Endothelial cell of umbilical vein (primary cell): ENCODE measurements around the gene CDKN2B-AS1. TPM values are rescaled to one million over a fixed set of nuclear protein-coding genes. Genes with fewer than 3 reads are reported as not detected.

Experiments used
- BruUV-seq: library from RNA; stranded (reverse); fragments of 400-500 nt; replicated peaks from 2 replicates; lab custom pipeline; 2021; lab: Mats Ljungman, UMichigan
- CTCF ChIA-PET: fragments of 300-600, 350-600 bp; sonication (Branson Sonifier 250); formaldehyde crosslinking; loops from one replicate; lab custom pipeline; 2021; ENCODE audit warnings: antibody characterized with exemption, inconsistent platforms; lab: Charles Lee
- POLR2A ChIA-PET: fragments of 300-600, 350-600 bp; sonication (Branson Sonifier 250); formaldehyde crosslinking; loops from one replicate; lab custom pipeline; 2021; ENCODE audit warnings: antibody characterized with exemption, inconsistent platforms; lab: Charles Lee
- DNase-seq: peaks from one replicate; pipeline ENCODE4 v3.0.0-alpha.2; 2011; ENCODE audit warnings: low read depth, low spot score
- FAIRE-seq: peaks from 2 replicates; lab custom pipeline; 2011; peaks lifted over from hg19 to GRCh38; lab: Jason Lieb, UNC
- H2AFZ ChIP-seq: 2 replicates; pipeline ENCODE4 v1.6.0; 2012; ENCODE audit warnings: low read depth, low read length, control low read depth, inconsistent platforms
- H3K27ac ChIP-seq: 2 replicates; pipeline ENCODE4 v1.5.1; 2011; ENCODE audit warnings: low read depth, mild to moderate bottlenecking, control low read depth, low read length, moderate library complexity; ENCODE audit not compliant: insufficient read depth
- H3K27me3 ChIP-seq, 2 experiments: 2 replicates each; pipeline versions ENCODE4 v1.6.0 to v1.6.1; 2011; ENCODE audit warnings: low read length in 2 of 2, mixed read lengths in 1 of 2; ENCODE audit not compliant: control insufficient read depth in 2 of 2, insufficient read depth in 2 of 2
- H3K36me3 ChIP-seq, 2 experiments: 2 replicates in 1 of 2; 3 replicates in 1 of 2; pipeline ENCODE4 v1.5.1; 2011; ENCODE audit warnings: low read length in 2 of 2, mild to moderate bottlenecking in 1 of 2, moderate library complexity in 1 of 2; ENCODE audit not compliant: control insufficient read depth in 2 of 2, insufficient read depth in 2 of 2; ENCODE audit errors: extremely low read depth in 1 of 2
- H3K4me1 ChIP-seq: 3 replicates; pipeline ENCODE4 v1.5.1; 2011; ENCODE audit warnings: mild to moderate bottlenecking, low read length; ENCODE audit not compliant: control insufficient read depth, insufficient read depth; ENCODE audit errors: extremely low read depth
- H3K4me2 ChIP-seq: 2 replicates; pipeline ENCODE4 v1.6.1; 2011; ENCODE audit warnings: low read length, control low read depth, mixed read lengths; ENCODE audit not compliant: insufficient read depth
- H3K4me3 ChIP-seq, 3 experiments: fragments of 200-600 bp in 1 of 3; sonication (generic), shearing (Covaris generic) in 1 of 3; replicated peaks in 1 of 3; 2 replicates each; pipeline ENCODE4 v1.5.1; 2011 to 2016; ENCODE audit warnings: control low read depth in 3 of 3, low read length in 3 of 3, mild to moderate bottlenecking in 2 of 3, inconsistent platforms in 1 of 3, low read depth in 1 of 3, moderate library complexity in 1 of 3; ENCODE audit not compliant: insufficient read depth in 1 of 3
- H3K79me2 ChIP-seq: 2 replicates; pipeline ENCODE4 v1.6.0; 2012; ENCODE audit warnings: low read length, inconsistent platforms; ENCODE audit not compliant: control insufficient read depth, insufficient read depth
- H3K9ac ChIP-seq: replicated peaks from 2 replicates; pipeline ENCODE3; 2011; ENCODE audit warnings: low read length, control low read depth; ENCODE audit not compliant: insufficient read depth; ENCODE audit errors: extremely low read depth
- H3K9me1 ChIP-seq: replicated peaks from 3 replicates; pipeline ENCODE4 v1.6.0; 2011; ENCODE audit warnings: mild to moderate bottlenecking, low read length; ENCODE audit not compliant: control insufficient read depth, insufficient read depth; ENCODE audit errors: extremely low read depth
- H3K9me3 ChIP-seq: replicated peaks from 2 replicates; pipeline ENCODE4 v1.5.1; 2012; ENCODE audit warnings: low read length, inconsistent platforms; ENCODE audit not compliant: control insufficient read depth, insufficient read depth
- H4K20me1 ChIP-seq: replicated peaks from 2 replicates; pipeline ENCODE3; 2011; ENCODE audit warnings: mild to moderate bottlenecking, low read length; ENCODE audit not compliant: control insufficient read depth, insufficient read depth; ENCODE audit errors: extremely low read depth
- EZH2 ChIP-seq: IDR thresholded peaks from 2 replicates; pipeline ENCODE4 v1.6.1; 2012; ENCODE audit warnings: borderline replicate concordance, low read depth, mild to moderate bottlenecking, moderate library complexity, low read length, inconsistent platforms; ENCODE audit not compliant: severe bottlenecking
- FOS ChIP-seq: IDR thresholded peaks from 2 replicates; pipeline ENCODE4 v1.6.1; 2011; ENCODE audit warnings: mild to moderate bottlenecking, low read length, moderate library complexity, borderline replicate concordance; ENCODE audit not compliant: insufficient read depth
- GATA2 ChIP-seq: IDR thresholded peaks from 2 replicates; pipeline ENCODE4 v1.7.0; 2011; ENCODE audit warnings: low read depth, mild to moderate bottlenecking, moderate library complexity, mixed read lengths, low read length; ENCODE audit not compliant: insufficient read length, insufficient read depth
- JUN ChIP-seq: IDR thresholded peaks from 2 replicates; pipeline ENCODE4 v1.6.1; 2011; ENCODE audit warnings: borderline replicate concordance, low read depth; ENCODE audit not compliant: insufficient read length, insufficient read depth
- MYC ChIP-seq: IDR thresholded peaks from one replicate; pipeline ENCODE4 v1.6.1; 2011; ENCODE audit warnings: mild to moderate bottlenecking, low read depth, low read length
- POLR2A ChIP-seq: IDR thresholded peaks from 2 replicates; pipeline ENCODE4 v1.6.1; 2012; ENCODE audit warnings: low read depth, mild to moderate bottlenecking, control low read depth, low read length
- POLR2AphosphoS5 ChIP-seq: IDR thresholded peaks from 2 replicates; pipeline ENCODE4 v1.6.1; 2012; ENCODE audit warnings: low read depth, mild to moderate bottlenecking, control low read depth, low read length, moderate library complexity; ENCODE audit not compliant: insufficient read depth
- dilution Hi-C: fragments of 300-500 bp; cut with MboI; formaldehyde crosslinking; loops from one replicate; pipeline ENCODE4 v1.15.0; 2019; ENCODE audit warnings: low sequenced_read_pairs; ENCODE audit not compliant: extremely low pct_ligation_motif_present
- intact Hi-C: fragments of 100-400 bp; cut with micrococcal nuclease; formaldehyde crosslinking; loops from one replicate; pipeline ENCODE4 v1.10.0; 2022
- polyA plus RNA-seq, 4 experiments: library from polyadenylated mRNA; depleted of rRNA in 3 of 4; stranded (reverse) in 3 of 4; unstranded in 1 of 4; fragments of >200 nt; gene quantifications; 2 replicates each; pipeline versions ENCODE4 v1.2.1 to v1.2.3, GENCODE V29; 2011 to 2012; ENCODE audit warnings: missing spikeins in 1 of 4
- total RNA-seq: library from RNA; stranded (reverse); gene quantifications from 2 replicates; pipeline ENCODE4 v1.2.3, GENCODE V29; 2021
- TF ChIP-seq, protein P1 (sequence below): IDR thresholded peaks from 2 replicates; pipeline ENCODE4 v1.6.1; 2011; ENCODE audit not compliant: insufficient read depth, insufficient read length
- TF ChIP-seq, protein P2 (sequence below), 2 donors: IDR thresholded peaks; 1 replicate in 1 of 2; 2 replicates in 1 of 2; pipeline ENCODE4 v1.5.1; 2011; ENCODE audit warnings: low read length in 2 of 2, mild to moderate bottlenecking in 2 of 2, moderate library complexity in 2 of 2, control low read depth in 1 of 2, inconsistent platforms in 1 of 2, low read depth in 1 of 2; ENCODE audit not compliant: insufficient read depth in 1 of 2; ENCODE audit errors: extremely low read depth in 1 of 2

The CDKN2B-AS1 gene
- total and polyA plus RNA-seq, 2 donors (not counting 3 experiments of a cell fraction or from before 2014, with no cell fraction given), result 0.44 to 1.9 TPM

DNA sequence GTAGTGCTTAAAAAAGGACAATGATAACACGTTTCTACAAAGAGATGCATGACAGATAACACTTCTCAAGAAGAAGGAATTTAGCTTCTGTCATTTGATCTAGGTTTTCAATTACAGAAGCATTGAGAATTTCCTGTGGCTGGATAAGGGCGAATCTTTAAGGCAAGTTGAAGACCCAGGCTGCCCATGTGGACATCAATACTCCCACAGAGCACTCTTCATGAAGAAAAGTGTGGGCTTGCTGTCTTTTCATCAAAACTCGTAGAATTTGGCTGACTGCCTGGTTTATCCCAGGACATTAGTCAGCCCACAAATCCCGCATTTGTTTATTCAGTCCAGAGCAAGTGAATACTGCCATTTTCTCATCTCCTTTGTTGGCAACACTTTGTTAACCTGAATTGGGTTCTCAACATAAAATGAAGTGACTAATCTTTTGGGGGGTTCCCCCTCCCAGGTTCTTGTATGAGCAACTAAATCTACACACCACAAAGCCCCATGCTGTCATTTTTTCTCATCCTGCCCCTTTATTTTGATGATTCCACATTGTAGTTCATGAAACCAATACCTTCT is 57.9 kb downstream of the CDKN2B-AS1 start:
- no peak for TF ChIP-seq MYC
- no peak for TF ChIP-seq EZH2
- peak; percentile 79 for TF ChIP-seq JUN
- TF ChIP-seq, protein P1, sequence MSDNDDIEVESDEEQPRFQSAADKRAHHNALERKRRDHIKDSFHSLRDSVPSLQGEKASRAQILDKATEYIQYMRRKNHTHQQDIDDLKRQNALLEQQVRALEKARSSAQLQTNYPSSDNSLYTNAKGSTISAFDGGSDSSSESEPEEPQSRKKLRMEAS, result no peak
- peak; percentile 20 for TF ChIP-seq POLR2A
- peak; percentile 59 for TF ChIP-seq POLR2AphosphoS5
- TF ChIP-seq, protein P2, sequence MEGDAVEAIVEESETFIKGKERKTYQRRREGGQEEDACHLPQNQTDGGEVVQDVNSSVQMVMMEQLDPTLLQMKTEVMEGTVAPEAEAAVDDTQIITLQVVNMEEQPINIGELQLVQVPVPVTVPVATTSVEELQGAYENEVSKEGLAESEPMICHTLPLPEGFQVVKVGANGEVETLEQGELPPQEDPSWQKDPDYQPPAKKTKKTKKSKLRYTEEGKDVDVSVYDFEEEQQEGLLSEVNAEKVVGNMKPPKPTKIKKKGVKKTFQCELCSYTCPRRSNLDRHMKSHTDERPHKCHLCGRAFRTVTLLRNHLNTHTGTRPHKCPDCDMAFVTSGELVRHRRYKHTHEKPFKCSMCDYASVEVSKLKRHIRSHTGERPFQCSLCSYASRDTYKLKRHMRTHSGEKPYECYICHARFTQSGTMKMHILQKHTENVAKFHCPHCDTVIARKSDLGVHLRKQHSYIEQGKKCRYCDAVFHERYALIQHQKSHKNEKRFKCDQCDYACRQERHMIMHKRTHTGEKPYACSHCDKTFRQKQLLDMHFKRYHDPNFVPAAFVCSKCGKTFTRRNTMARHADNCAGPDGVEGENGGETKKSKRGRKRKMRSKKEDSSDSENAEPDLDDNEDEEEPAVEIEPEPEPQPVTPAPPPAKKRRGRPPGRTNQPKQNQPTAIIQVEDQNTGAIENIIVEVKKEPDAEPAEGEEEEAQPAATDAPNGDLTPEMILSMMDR (IDR thresholded peaks at IDR 0.05; ENCODE audit: extremely low read depth in 1 of 2, insufficient read depth in 1 of 2, low read depth in 1 of 2, low read length in 2 of 2), result no peak
- TF ChIP-seq FOS, result peak; percentile 85
- TF ChIP-seq GATA2, result peak; percentile 62
- Histone ChIP-seq H3K9ac (no peak overlapping the region), H3K27me3 (no peaks in the 10 kb centered on the region), H3K4me1 (peaks cover 35% of the 10 kb centered on the region), H3K27ac (peak overlapping the region; percentile 51), H3K9me3 (no peaks in the 10 kb centered on the region), H3K9me1 (no peaks in the 10 kb centered on the region), H3K4me2 (peak overlapping the region; percentile 31), H3K79me2 (no peaks in the 10 kb centered on the region), H3K36me3 (no peaks in the 10 kb centered on the region), H4K20me1 (no peaks in the 10 kb centered on the region), H3K4me3 (no peak overlapping the region), H2AFZ (peak overlapping the region; percentile 35)
- dilution Hi-C loops, result no loop called here
- ChIA-PET CTCF (interaction anchor here (1.0 to 5.2 kb wide), 7 partner anchors 32 to 240 kb away, joined by 3 to 28 read pairs (median 5); no protein-coding TSS in a partner anchor), POLR2A (no interaction called here)
- peak; percentile 95 for FAIRE-seq
- intact Hi-C loops, result loop anchor here (5.0 kb wide), 2 partner anchors 50 to 160 kb away; no protein-coding TSS in a partner anchor
- DNase-seq, result peak; percentile 94
- BruUV-seq, result no TSS peak
